ACHN (cell line): Measurements from ENCODE around the gene SRXN1.
"Not testable (repeated sequence)": the region's sequence is repeated elsewhere in the genome, so short reads cannot be mapped to it uniquely, and the experiment has no call there.

ENCODE experiments used
- DNase-seq: peaks from one replicate; pipeline ENCODE4 v3.0.0-alpha.2; 2015
- in situ Hi-C: cut with HindIII; loops from 2 replicates; pipeline ENCODE4 v1.10.0; 2017; ENCODE audit warnings: low sequenced_read_pairs, low pct_ligation_motif_present, low pct_unique_long_range_greater_than_20kb

Gene SRXN1

GRCh38 chr20:642398-643174 lies 10.4 kb downstream of the SRXN1 start:
- in situ Hi-C loops, result no loop called here
- no peak for DNase-seq

GRCh38 chr20:642013-642397 lies 11.0 kb downstream of the SRXN1 start:
- in situ Hi-C loops, DNase-seq: not testable (repeated sequence)

- peak; percentile 37 for DNase-seq
- in situ Hi-C loops, result no loop called here
Measured at GRCh38 chr20:641516-641875, 11.5 kb downstream of the SRXN1 start.

- DNase-seq, result no peak
- in situ Hi-C loops, result no loop called here
Measured at GRCh38 chr20:640674-641515, 12.1 kb downstream of the SRXN1 start.

- no peak for DNase-seq
- in situ Hi-C loops, result no loop called here
Measured at GRCh38 chr20:638579-638978, 14.4 kb downstream of the SRXN1 start.

GRCh38 chr20:637559-637958 lies 15.4 kb downstream of the SRXN1 start:
- DNase-seq, result no peak
- in situ Hi-C loops, result no loop called here

- DNase-seq, result no peak
- in situ Hi-C loops, result no loop called here
Measured at GRCh38 chr20:635893-636338, 17.1 kb downstream of the SRXN1 start.

- in situ Hi-C loops, result no loop called here
Measured at GRCh38 chr20:635028-635892, 17.7 kb downstream of the SRXN1 start.

GRCh38 chr20:634148-634925 lies 18.7 kb downstream of the SRXN1 start:
- DNase-seq, result no peak
- in situ Hi-C loops, result no loop called here

More at GRCh38 chr20:635028-635892, 17.7 kb downstream of the SRXN1 start:
- DNase-seq, result no peak

- in situ Hi-C loops, result no loop called here
Measured at GRCh38 chr20:631101-631500, 21.9 kb downstream of the SRXN1 start.

GRCh38 chr20:626579-626978 lies 26.4 kb downstream of the SRXN1 start:
- DNase-seq, result no peak
- in situ Hi-C loops, result no loop called here

More at GRCh38 chr20:631101-631500, 21.9 kb downstream of the SRXN1 start:
- no peak for DNase-seq

GRCh38 chr20:625360-625932 lies 27.6 kb downstream of the SRXN1 start:
- in situ Hi-C loops, result no loop called here
- no peak for DNase-seq

GRCh38 chr20:623704-624103 lies 29.3 kb downstream of the SRXN1 start:
- in situ Hi-C loops, result no loop called here
- DNase-seq, result no peak

GRCh38 chr20:623021-623420 lies 30.0 kb downstream of the SRXN1 start:
- DNase-seq, result no peak
- in situ Hi-C loops, result no loop called here

- in situ Hi-C loops, result no loop called here
- no peak for DNase-seq
Measured at GRCh38 chr20:622161-622560, 30.8 kb downstream of the SRXN1 start.

- in situ Hi-C loops, result no loop called here
- DNase-seq, result no peak
Measured at GRCh38 chr20:621125-621756, 31.8 kb downstream of the SRXN1 start.

- no peak for DNase-seq
- in situ Hi-C loops, result no loop called here
Measured at GRCh38 chr20:620246-620645, 32.8 kb downstream of the SRXN1 start.
